ENCODE measurements around the gene NCF2. TPM values are rescaled to one million over a fixed set of nuclear protein-coding genes. Genes with fewer than 3 reads are reported as not detected.

Gene NCF2
- total and polyA plus RNA-seq, 2 donors (not counting 3 experiments of a cell fraction or from before 2014, with no cell fraction given): 0.03 TPM; not detected in 1

DNA sequence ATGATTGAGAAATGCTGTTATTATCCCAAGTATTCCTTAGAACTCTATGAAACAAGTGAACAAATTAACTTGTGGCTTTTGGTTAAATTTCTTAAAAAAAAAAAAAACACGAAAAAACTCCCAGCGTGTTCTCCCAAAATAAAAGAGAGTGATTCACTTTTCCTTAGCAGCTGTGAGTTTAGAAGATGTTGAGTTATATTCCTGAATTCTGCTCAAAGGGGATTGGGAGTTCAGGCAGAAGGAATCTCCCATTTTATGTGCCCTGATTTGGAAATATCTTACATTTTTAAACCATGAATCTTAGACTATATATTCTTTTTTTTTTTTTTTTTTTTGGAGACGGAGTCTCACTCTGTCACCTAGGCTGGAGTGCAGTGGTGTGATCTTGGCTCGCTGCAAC is 83.7 kb downstream of the NCF2 start:
- H3K4me3 ChIP-seq (replicated peaks in 1 of 3; ENCODE audit: insufficient read depth in 1 of 3, low read depth in 1 of 3, low read length in 3 of 3): no peak overlapping the region
- dilution Hi-C loops (cut with MboI; ENCODE audit: extremely low pct_ligation_motif_present, low sequenced_read_pairs) (no loop called here), intact Hi-C loops (cut with micrococcal nuclease) (no loop called here)
- H3K9me1 ChIP-seq (replicated peaks; ENCODE audit: control insufficient read depth, extremely low read depth, insufficient read depth, low read length): no peaks in the 10 kb centered on the region
- H3K27ac ChIP-seq (ENCODE audit: insufficient read depth, low read depth, low read length): no peak overlapping the region
- H3K9me3 ChIP-seq (replicated peaks; ENCODE audit: control insufficient read depth, insufficient read depth, low read length): no peaks in the 10 kb centered on the region
- H3K36me3 ChIP-seq (ENCODE audit: control insufficient read depth in 2 of 2, extremely low read depth in 1 of 2, insufficient read depth in 2 of 2, low read length in 2 of 2): no peaks in the 10 kb centered on the region
- H4K20me1 ChIP-seq (replicated peaks; ENCODE audit: control insufficient read depth, extremely low read depth, insufficient read depth, low read length): peaks cover 2% of the 10 kb centered on the region
- H3K4me2 ChIP-seq (ENCODE audit: insufficient read depth, low read length): no peak overlapping the region
- ChIA-PET POLR2A (no interaction called here), CTCF (no interaction called here)
- no peaks in the 10 kb centered on the region for H3K4me1 ChIP-seq (ENCODE audit: control insufficient read depth, extremely low read depth, insufficient read depth, low read length)
- DNase-seq (ENCODE audit: low read depth, low spot score) (no peak), FAIRE-seq (no peak)
- H2AFZ ChIP-seq (ENCODE audit: low read depth, low read length): no peak overlapping the region
- no peak overlapping the region for H3K9ac ChIP-seq (replicated peaks; ENCODE audit: extremely low read depth, insufficient read depth, low read length)
- no TSS peak for BruUV-seq (replicated peaks)
- no peak for TF ChIP-seq POLR2A (IDR thresholded peaks at IDR 0.05; ENCODE audit: low read depth, low read length)
- no peak for TF ChIP-seq GATA2 (IDR thresholded peaks at IDR 0.05; ENCODE audit: insufficient read depth, insufficient read length, low read depth, low read length)
- no peak for TF ChIP-seq EZH2 (IDR thresholded peaks at IDR 0.05; ENCODE audit: borderline replicate concordance, low read depth, low read length, severe bottlenecking)
- no peak for TF ChIP-seq POLR2AphosphoS5 (IDR thresholded peaks at IDR 0.05; ENCODE audit: insufficient read depth, low read depth, low read length)
- TF ChIP-seq, protein P1, sequence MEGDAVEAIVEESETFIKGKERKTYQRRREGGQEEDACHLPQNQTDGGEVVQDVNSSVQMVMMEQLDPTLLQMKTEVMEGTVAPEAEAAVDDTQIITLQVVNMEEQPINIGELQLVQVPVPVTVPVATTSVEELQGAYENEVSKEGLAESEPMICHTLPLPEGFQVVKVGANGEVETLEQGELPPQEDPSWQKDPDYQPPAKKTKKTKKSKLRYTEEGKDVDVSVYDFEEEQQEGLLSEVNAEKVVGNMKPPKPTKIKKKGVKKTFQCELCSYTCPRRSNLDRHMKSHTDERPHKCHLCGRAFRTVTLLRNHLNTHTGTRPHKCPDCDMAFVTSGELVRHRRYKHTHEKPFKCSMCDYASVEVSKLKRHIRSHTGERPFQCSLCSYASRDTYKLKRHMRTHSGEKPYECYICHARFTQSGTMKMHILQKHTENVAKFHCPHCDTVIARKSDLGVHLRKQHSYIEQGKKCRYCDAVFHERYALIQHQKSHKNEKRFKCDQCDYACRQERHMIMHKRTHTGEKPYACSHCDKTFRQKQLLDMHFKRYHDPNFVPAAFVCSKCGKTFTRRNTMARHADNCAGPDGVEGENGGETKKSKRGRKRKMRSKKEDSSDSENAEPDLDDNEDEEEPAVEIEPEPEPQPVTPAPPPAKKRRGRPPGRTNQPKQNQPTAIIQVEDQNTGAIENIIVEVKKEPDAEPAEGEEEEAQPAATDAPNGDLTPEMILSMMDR (IDR thresholded peaks at IDR 0.05; ENCODE audit: extremely low read depth in 1 of 2, insufficient read depth in 1 of 2, low read depth in 1 of 2, low read length in 2 of 2): no peak
- TF ChIP-seq FOS (IDR thresholded peaks at IDR 0.05; ENCODE audit: borderline replicate concordance, insufficient read depth, low read length): no peak
- TF ChIP-seq JUN (IDR thresholded peaks at IDR 0.05; ENCODE audit: borderline replicate concordance, insufficient read depth, insufficient read length, low read depth): no peak
- TF ChIP-seq, protein P2, sequence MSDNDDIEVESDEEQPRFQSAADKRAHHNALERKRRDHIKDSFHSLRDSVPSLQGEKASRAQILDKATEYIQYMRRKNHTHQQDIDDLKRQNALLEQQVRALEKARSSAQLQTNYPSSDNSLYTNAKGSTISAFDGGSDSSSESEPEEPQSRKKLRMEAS (IDR thresholded peaks at IDR 0.05; ENCODE audit: insufficient read depth, insufficient read length): no peak
- no peak for TF ChIP-seq MYC (IDR thresholded peaks at IDR 0.05; ENCODE audit: low read depth, low read length)
- H3K27me3 ChIP-seq (ENCODE audit: control insufficient read depth in 2 of 2, insufficient read depth in 2 of 2, low read length in 2 of 2): no peaks in the 10 kb centered on the region
- peaks cover 56% of the 10 kb centered on the region for H3K79me2 ChIP-seq (ENCODE audit: control insufficient read depth, insufficient read depth, low read length)

Other genes starting within 250 kb of the NCF2 start
- gene NMNAT2, start 172.1 kb downstream of the NCF2 start, total RNA-seq: 0.16 and 0.38 TPM in 2 replicates
- gene NMNAT2, start 172.1 kb downstream of the NCF2 start, polyA plus RNA-seq: 0.13 and 0.28 TPM in 2 replicates
- 42.1 and 47.1 TPM in 2 replicates for gene SMG7, start 118.0 kb downstream of the NCF2 start, total RNA-seq
- gene SMG7, start 118.0 kb downstream of the NCF2 start, polyA plus RNA-seq: 23.8 and 25.4 TPM in 2 replicates
- gene ARPC5, start 45.3 kb upstream of the NCF2 start, total RNA-seq: 185 and 190 TPM in 2 replicates
- 72.1 and 110 TPM in 2 replicates for gene ARPC5, start 45.3 kb upstream of the NCF2 start, polyA plus RNA-seq
- not detected in 2 replicates for gene APOBEC4, start 62.9 kb upstream of the NCF2 start, total RNA-seq
- not detected in 2 replicates for gene APOBEC4, start 62.9 kb upstream of the NCF2 start, polyA plus RNA-seq
- gene RGL1, start 214.7 kb upstream of the NCF2 start, total RNA-seq: 35.3 and 38.4 TPM in 2 replicates
- gene RGL1, start 214.7 kb upstream of the NCF2 start, polyA plus RNA-seq: 18.0 and 19.8 TPM in 2 replicates

Measured in endothelial cell of umbilical vein (primary cell).